ENCODE data around the gene ZFP3.
"Not testable (repeated sequence)": the region's sequence is repeated elsewhere in the genome, so short reads cannot be mapped to it uniquely, and the experiment has no call there.

Gene ZFP3

DNA sequence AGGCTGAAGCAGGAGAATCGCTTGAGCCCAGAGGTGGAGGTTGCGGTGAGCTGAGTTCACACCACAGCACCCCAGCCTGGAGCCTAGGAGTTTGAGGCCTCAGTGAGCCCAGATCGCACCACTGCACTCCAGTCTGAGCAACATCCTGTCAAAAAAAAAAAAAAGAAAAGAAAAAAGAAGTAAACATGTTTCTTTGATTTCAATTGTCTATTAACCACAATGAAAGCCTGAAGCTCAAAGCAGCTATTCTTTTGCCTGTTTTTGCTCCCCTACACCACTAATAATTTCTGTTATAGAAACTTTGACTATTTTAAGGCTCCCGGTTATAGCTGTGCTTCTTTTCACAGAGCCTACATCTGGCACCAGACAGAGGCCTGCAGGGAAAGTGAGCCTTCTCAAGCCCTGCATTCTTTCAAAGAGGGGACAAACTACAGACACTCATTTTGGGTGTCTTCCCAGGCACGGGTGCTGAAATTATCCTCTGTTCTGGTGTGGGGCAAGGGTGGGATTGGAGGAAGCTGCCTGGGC lies 28.9 kb upstream of the ZFP3 start:
- peak; percentile 81 for DNase-seq (ENCODE audit: low read depth)
- TF ChIP-seq, protein P1, sequence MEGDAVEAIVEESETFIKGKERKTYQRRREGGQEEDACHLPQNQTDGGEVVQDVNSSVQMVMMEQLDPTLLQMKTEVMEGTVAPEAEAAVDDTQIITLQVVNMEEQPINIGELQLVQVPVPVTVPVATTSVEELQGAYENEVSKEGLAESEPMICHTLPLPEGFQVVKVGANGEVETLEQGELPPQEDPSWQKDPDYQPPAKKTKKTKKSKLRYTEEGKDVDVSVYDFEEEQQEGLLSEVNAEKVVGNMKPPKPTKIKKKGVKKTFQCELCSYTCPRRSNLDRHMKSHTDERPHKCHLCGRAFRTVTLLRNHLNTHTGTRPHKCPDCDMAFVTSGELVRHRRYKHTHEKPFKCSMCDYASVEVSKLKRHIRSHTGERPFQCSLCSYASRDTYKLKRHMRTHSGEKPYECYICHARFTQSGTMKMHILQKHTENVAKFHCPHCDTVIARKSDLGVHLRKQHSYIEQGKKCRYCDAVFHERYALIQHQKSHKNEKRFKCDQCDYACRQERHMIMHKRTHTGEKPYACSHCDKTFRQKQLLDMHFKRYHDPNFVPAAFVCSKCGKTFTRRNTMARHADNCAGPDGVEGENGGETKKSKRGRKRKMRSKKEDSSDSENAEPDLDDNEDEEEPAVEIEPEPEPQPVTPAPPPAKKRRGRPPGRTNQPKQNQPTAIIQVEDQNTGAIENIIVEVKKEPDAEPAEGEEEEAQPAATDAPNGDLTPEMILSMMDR (IDR thresholded peaks at IDR 0.05; ENCODE audit: insufficient read depth, low read depth, low read length, missing control alignments) = no peak
- H3K4me3 ChIP-seq (ENCODE audit: low read depth, low read length) = no peak overlapping the region

DNA sequence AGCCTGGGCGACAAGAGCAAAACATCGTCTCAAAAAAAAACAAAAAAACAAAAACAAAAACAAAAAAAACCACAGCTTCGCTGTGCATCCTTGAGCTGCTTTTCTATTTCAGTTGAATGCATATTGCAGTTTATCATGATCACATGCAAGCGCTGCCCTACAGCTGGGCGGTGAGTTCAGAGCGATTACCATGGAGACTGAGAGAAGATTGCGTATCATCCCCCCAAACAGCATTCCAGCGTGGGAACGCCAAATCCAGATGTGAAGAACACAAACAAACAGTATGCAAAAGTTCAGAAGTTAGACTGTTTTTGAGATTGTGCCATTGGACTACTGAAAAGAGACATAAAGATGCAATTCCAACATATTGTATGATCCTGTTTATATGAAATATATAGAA lies 28.0 kb upstream of the ZFP3 start:
- TF ChIP-seq, protein P1 (IDR thresholded peaks at IDR 0.05; ENCODE audit: insufficient read depth, low read depth, low read length, missing control alignments) = no peak
- H3K4me3 ChIP-seq (ENCODE audit: low read depth, low read length) = no peak overlapping the region
- no peak for DNase-seq (ENCODE audit: low read depth)

DNA sequence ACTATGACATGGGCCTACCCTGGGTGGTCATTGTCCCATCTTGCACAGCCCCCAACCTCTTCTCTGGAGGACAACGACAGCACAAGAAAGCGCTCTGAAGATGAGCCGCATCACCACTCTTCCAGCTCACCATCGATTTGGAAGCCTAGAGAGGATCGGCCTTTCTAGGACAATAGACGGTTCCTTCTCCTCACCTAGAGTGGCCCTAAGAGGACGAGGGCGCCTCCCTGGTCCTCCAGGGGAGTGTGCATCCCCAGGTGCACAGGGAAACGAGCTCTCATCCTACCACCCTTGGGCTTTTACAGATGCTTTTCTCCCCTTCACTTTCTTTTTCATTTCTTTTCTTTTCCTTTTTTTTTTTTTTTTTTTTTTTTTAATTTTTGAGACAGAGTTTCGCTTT lies 22.7 kb upstream of the ZFP3 start:
- TF ChIP-seq, protein P1 (IDR thresholded peaks at IDR 0.05; ENCODE audit: insufficient read depth, low read depth, low read length, missing control alignments) = no peak
- no peak overlapping the region for H3K4me3 ChIP-seq (ENCODE audit: low read depth, low read length)
- DNase-seq (ENCODE audit: low read depth) = no peak

GRCh38 chr17:5065227-5065744 lies 13.0 kb upstream of the ZFP3 start:
- TF ChIP-seq, protein P1 (IDR thresholded peaks at IDR 0.05; ENCODE audit: insufficient read depth, low read depth, low read length, missing control alignments) = no peak
- no peak overlapping the region for H3K4me3 ChIP-seq (ENCODE audit: low read depth, low read length)
- DNase-seq (ENCODE audit: low read depth) = no peak

DNA sequence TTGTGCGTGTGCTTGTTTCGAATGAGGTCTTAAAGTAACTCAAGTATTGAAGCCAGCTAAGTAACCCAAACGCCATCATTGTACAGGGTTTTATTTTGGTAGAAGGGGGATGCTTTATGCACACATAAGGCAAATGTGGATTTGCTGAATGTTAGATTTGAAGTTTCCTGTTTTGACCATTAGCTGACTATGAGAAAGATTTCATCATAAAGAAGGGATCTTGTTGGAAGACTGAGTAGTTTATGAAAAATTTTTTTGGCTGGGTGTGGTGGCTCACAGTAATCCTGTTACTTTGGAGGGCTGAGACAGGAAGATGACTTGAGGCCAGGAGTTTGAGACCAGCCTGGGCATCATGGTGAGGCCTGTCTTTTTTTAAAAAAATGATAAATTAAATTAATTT lies 10.0 kb upstream of the ZFP3 start:
- no peak for DNase-seq (ENCODE audit: low read depth)
- H3K4me3 ChIP-seq (ENCODE audit: low read depth, low read length) = no peak overlapping the region
- TF ChIP-seq, protein P1 (IDR thresholded peaks at IDR 0.05; ENCODE audit: insufficient read depth, low read depth, low read length, missing control alignments) = no peak

GRCh38 chr17:5069724-5070123 lies 8.5 kb upstream of the ZFP3 start:
- no peak for DNase-seq (ENCODE audit: low read depth)

DNA sequence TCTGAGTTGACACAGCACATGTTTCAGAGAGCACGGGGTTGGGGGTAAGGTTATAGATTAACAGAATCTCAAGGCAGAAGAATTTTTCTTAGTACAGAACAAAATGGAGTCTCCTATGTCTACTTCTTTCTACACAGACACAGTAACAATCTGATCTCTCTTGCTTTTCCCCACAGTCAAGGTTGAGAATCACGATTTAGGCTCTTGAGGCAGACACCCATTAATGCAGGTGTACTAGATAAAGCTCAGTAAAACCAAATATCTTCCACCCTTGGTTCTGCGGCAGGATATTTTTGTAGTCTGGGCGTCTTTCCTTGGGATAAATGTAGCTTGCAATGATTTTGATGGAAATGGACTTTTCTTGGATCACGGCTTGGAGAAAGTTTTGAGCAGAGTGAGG lies 2.8 kb upstream of the ZFP3 start:
- not testable (repeated sequence) for DNase-seq (ENCODE audit: low read depth); H3K4me3 ChIP-seq (ENCODE audit: low read depth, low read length)

More at GRCh38 chr17:5069724-5070123, 8.5 kb upstream of the ZFP3 start:
- H3K4me3 ChIP-seq (ENCODE audit: low read depth, low read length) = no peak overlapping the region
- TF ChIP-seq, protein P1 (IDR thresholded peaks at IDR 0.05; ENCODE audit: insufficient read depth, low read depth, low read length, missing control alignments) = no peak

DNA sequence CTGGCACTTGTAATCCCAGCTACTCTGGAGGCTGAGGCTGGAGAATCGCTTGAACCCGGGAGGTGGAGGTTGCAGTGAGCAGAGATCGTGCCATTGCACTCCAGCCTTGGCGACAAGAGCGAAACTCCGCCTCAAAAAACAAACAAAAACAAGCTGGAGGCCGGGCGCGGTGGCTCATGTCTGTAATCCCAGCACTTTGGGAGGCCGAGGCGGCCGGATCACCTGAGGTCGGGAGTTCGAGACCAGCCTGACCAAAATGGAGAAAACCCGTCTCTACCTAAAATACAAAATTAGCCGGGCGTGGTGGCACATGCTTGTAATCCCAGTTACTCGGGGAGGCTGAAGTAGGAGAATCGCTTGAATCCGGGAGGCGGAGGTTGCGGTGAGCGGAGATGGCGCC lies 992 bp upstream of the ZFP3 start:
- H3K4me3 ChIP-seq (ENCODE audit: low read depth, low read length); DNase-seq (ENCODE audit: low read depth): not testable (repeated sequence)

All from GM12865 (cell line).